C4-2B (cell line): ENCODE measurements around the gene XYLT1.

Experiments used
- H3K27ac ChIP-seq: fragments of 450-650 bp; 2 replicates; pipeline ENCODE4 v1.5.1; 2017
- CTCF ChIP-seq: fragments of 450-650 bp; conservative IDR thresholded peaks from 2 replicates; pipeline ENCODE4 v1.5.1; 2017; ENCODE audit warnings: mild to moderate bottlenecking
- ZFX ChIP-seq: fragments of 450-650 bp; IDR thresholded peaks from 2 replicates; pipeline ENCODE4 v1.6.1; 2017

XYLT1 gene

GRCh38 chr16:17098685-17099084 is 372.1 kb downstream of the XYLT1 start:
- no peak for TF ChIP-seq CTCF
- no peak for TF ChIP-seq ZFX
- no peak overlapping the region for H3K27ac ChIP-seq

GRCh38 chr16:17084130-17084529 is 386.6 kb downstream of the XYLT1 start:
- TF ChIP-seq CTCF (no peak), ZFX (no peak)
- no peak overlapping the region for H3K27ac ChIP-seq

GRCh38 chr16:17083628-17084027 is 387.1 kb downstream of the XYLT1 start:
- no peak overlapping the region for H3K27ac ChIP-seq
- TF ChIP-seq ZFX (no peak), CTCF (no peak)

- TF ChIP-seq ZFX (no peak), CTCF (no peak)
- H3K27ac ChIP-seq, result no peak overlapping the region
Observed at GRCh38 chr16:17082095-17082882, 388.5 kb downstream of the XYLT1 start.

GRCh38 chr16:17080105-17080504 is 390.7 kb downstream of the XYLT1 start:
- H3K27ac ChIP-seq, result no peak overlapping the region
- TF ChIP-seq ZFX, result no peak
- TF ChIP-seq CTCF, result no peak

- H3K27ac ChIP-seq, result no peak overlapping the region
- no peak for TF ChIP-seq CTCF
- TF ChIP-seq ZFX, result no peak
Observed at GRCh38 chr16:17078931-17079631, 391.7 kb downstream of the XYLT1 start.

- TF ChIP-seq CTCF, result no peak
- no peak for TF ChIP-seq ZFX
Observed at GRCh38 chr16:17076818-17077498, 393.8 kb downstream of the XYLT1 start.

More at GRCh38 chr16:17076818-17077498, 393.8 kb downstream of the XYLT1 start:
- no peak overlapping the region for H3K27ac ChIP-seq
